ENCODE data around the gene ALDH4A1. TPM values are rescaled to one million over a fixed set of nuclear protein-coding genes. Genes with fewer than 3 reads are reported as not detected.
A peak's percentile ranks its signal among the peaks of the same experiment; 100 is the strongest.

The ALDH4A1 gene
- total and polyA plus RNA-seq, 9 of the 15 experiments (the other 6 are each of a cell fraction or from before 2014, with no cell fraction given), result 0.27 to 31.4 (median 16.6) TPM

- TF ChIP-seq ZNF143 (CRISPR knock-in tag; IDR thresholded peaks at IDR 0.05) (no peak), ZNF707 (CRISPR knock-in tag; conservative IDR thresholded peaks at IDR 0.05) (no peak), NONO (IDR thresholded peaks at IDR 0.05; ENCODE audit: low read depth in 2 of 2, low read length in 1 of 2) (0 out of 4 replicates have a peak, but pooled peaks of 1 of the 2 experiments have one; percentile 48), ZKSCAN8 (CRISPR knock-in tag; IDR thresholded peaks at IDR 0.05) (no peak), BACH1 (tag; IDR thresholded peaks at IDR 0.05) (no peak), ARID3B (CRISPR knock-in tag; IDR thresholded peaks at IDR 0.05; ENCODE audit: borderline replicate concordance) (no peak), ZNF133 (CRISPR knock-in tag; IDR thresholded peaks at IDR 0.05) (no peak), ZNF695 (CRISPR knock-in tag; IDR thresholded peaks at IDR 0.05) (no peak), GATA2 (CRISPR knock-in tag; IDR thresholded peaks at IDR 0.05) (no peak), HNRNPK (IDR thresholded peaks at IDR 0.05; ENCODE audit: low read depth, low read length, poor library complexity, severe bottlenecking) (no peak), SUPT5H (IDR thresholded peaks at IDR 0.05) (no peak), KHSRP (IDR thresholded peaks at IDR 0.05) (no peak), ZNF282 (CRISPR knock-in tag; IDR thresholded peaks at IDR 0.05) (no peak), SRSF7 (optimal IDR thresholded peaks at IDR 0.05; ENCODE audit: low read depth, low read length) (no peak), STAT5B (CRISPR knock-in tag; IDR thresholded peaks at IDR 0.05) (no peak), IFI16 (CRISPR knock-in tag; IDR thresholded peaks at IDR 0.05) (no peak), SMARCE1 (IDR thresholded peaks at IDR 0.05) (no peak), PURB (CRISPR knock-in tag; IDR thresholded peaks at IDR 0.05; ENCODE audit: low read depth) (no peak)
- TF ChIP-seq, protein P1, sequence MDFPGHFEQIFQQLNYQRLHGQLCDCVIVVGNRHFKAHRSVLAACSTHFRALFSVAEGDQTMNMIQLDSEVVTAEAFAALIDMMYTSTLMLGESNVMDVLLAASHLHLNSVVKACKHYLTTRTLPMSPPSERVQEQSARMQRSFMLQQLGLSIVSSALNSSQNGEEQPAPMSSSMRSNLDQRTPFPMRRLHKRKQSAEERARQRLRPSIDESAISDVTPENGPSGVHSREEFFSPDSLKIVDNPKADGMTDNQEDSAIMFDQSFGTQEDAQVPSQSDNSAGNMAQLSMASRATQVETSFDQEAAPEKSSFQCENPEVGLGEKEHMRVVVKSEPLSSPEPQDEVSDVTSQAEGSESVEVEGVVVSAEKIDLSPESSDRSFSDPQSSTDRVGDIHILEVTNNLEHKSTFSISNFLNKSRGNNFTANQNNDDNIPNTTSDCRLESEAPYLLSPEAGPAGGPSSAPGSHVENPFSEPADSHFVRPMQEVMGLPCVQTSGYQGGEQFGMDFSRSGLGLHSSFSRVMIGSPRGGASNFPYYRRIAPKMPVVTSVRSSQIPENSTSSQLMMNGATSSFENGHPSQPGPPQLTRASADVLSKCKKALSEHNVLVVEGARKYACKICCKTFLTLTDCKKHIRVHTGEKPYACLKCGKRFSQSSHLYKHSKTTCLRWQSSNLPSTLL (IDR thresholded peaks at IDR 0.05), result no peak
- TF ChIP-seq, protein P2, sequence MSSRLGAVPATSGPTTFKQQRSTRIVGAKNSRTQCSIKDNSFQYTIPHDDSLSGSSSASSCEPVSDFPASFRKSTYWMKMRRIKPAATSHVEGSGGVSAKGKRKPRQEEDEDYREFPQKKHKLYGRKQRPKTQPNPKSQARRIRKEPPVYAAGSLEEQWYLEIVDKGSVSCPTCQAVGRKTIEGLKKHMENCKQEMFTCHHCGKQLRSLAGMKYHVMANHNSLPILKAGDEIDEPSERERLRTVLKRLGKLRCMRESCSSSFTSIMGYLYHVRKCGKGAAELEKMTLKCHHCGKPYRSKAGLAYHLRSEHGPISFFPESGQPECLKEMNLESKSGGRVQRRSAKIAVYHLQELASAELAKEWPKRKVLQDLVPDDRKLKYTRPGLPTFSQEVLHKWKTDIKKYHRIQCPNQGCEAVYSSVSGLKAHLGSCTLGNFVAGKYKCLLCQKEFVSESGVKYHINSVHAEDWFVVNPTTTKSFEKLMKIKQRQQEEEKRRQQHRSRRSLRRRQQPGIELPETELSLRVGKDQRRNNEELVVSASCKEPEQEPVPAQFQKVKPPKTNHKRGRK (tag; IDR thresholded peaks at IDR 0.05), result no peak
- TF ChIP-seq, protein P3, sequence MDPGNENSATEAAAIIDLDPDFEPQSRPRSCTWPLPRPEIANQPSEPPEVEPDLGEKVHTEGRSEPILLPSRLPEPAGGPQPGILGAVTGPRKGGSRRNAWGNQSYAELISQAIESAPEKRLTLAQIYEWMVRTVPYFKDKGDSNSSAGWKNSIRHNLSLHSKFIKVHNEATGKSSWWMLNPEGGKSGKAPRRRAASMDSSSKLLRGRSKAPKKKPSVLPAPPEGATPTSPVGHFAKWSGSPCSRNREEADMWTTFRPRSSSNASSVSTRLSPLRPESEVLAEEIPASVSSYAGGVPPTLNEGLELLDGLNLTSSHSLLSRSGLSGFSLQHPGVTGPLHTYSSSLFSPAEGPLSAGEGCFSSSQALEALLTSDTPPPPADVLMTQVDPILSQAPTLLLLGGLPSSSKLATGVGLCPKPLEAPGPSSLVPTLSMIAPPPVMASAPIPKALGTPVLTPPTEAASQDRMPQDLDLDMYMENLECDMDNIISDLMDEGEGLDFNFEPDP (CRISPR knock-in tag; IDR thresholded peaks at IDR 0.05), result no peak
- TF ChIP-seq, protein P4, sequence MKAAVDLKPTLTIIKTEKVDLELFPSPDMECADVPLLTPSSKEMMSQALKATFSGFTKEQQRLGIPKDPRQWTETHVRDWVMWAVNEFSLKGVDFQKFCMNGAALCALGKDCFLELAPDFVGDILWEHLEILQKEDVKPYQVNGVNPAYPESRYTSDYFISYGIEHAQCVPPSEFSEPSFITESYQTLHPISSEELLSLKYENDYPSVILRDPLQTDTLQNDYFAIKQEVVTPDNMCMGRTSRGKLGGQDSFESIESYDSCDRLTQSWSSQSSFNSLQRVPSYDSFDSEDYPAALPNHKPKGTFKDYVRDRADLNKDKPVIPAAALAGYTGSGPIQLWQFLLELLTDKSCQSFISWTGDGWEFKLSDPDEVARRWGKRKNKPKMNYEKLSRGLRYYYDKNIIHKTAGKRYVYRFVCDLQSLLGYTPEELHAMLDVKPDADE (conservative IDR thresholded peaks at IDR 0.05; ENCODE audit: control insufficient read depth, low read depth, low read length), result no peak
Observed at GRCh38 chr1:18913065-18913835, 10.9 kb upstream of the ALDH4A1 start (continued).
